Tibial nerve (tissue), 4 donors: ENCODE measurements around the gene TMEM247. TPM values are rescaled to one million over a fixed set of nuclear protein-coding genes. Genes with fewer than 3 reads are reported as not detected.

Experiments
- DNase-seq, 2 donors: peaks; one replicate each; pipeline ENCODE4 v3.0.0-alpha.2; 2019; ENCODE audit warnings: low spot score in 2 of 2
- H3K27ac ChIP-seq, 4 donors: fragments of 200-600 bp; sonication (generic) in 3 of 4; one replicate each; pipeline ENCODE4 v1.5.1; 2017 to 2019; ENCODE audit warnings: mild to moderate bottlenecking in 1 of 4
- H3K27me3 ChIP-seq, 2 donors: fragments of 200-600 bp; sonication (generic) in 1 of 2; one replicate each; pipeline versions ENCODE4 v1.5.1 to v1.6.0; 2017 to 2019
- H3K36me3 ChIP-seq, 3 donors: fragments of 200-600 bp; sonication (generic); one replicate each; pipeline ENCODE4 v1.5.1; 2018 to 2019
- H3K4me1 ChIP-seq, 4 donors: fragments of 200-600 bp; sonication (generic) in 3 of 4; one replicate each; pipeline ENCODE4 v1.5.1; 2017 to 2019
- H3K4me3 ChIP-seq, 4 donors: fragments of 200-600 bp; sonication (generic) in 3 of 4; one replicate each; pipeline ENCODE4 v1.5.1; 2017 to 2019; ENCODE audit warnings: mild to moderate bottlenecking in 1 of 4, moderate library complexity in 1 of 4
- H3K9me3 ChIP-seq, 4 donors: fragments of 200-600 bp; sonication (generic) in 3 of 4; one replicate each; pipeline ENCODE4 v1.5.1; 2017 to 2019
- CTCF ChIP-seq, 5 experiments: fragments of 200-600 bp in 3 of 5; fragments of 450-650 bp in 2 of 5; sonication (generic) in 3 of 5; IDR thresholded peaks; one replicate each; pipeline ENCODE4 v1.5.1; 2016 to 2019; ENCODE audit warnings: antibody characterized with exemption in 5 of 5, mild to moderate bottlenecking in 3 of 5, moderate library complexity in 2 of 5
- EP300 ChIP-seq, 2 donors: sonication (generic); formaldehyde crosslinking; IDR thresholded peaks; one replicate each; pipeline ENCODE4 v1.6.1; 2017; ENCODE audit warnings: antibody characterized with exemption in 2 of 2, mild to moderate bottlenecking in 1 of 2
- POLR2A ChIP-seq, 2 donors: fragments of 450-650 bp; IDR thresholded peaks; one replicate each; pipeline ENCODE4 v1.6.1; 2017; ENCODE audit warnings: antibody characterized with exemption in 2 of 2, mild to moderate bottlenecking in 2 of 2, moderate library complexity in 2 of 2
- WGBS, 2 donors: methylation state at CpG; one replicate each; pipeline ENCODE4 v1.1.5; 2018; 5-methylcytosine and 5-hydroxymethylcytosine counted together
- total RNA-seq, 4 donors: library from RNA; depleted of rRNA; stranded (reverse); fragments of >200 nt; gene quantifications; one replicate each; pipeline ENCODE4 v1.1.0, GENCODE V29; 2016

Gene TMEM247
- total RNA-seq, 4 donors from 2014 or later = not detected

- TF ChIP-seq EP300 (IDR thresholded peaks at IDR 0.05) = no peak
- no peak for TF ChIP-seq CTCF (IDR thresholded peaks at IDR 0.05)
- no peak for TF ChIP-seq POLR2A (IDR thresholded peaks at IDR 0.05)
- WGBS, 2 donors = 83 to 93% methylated on average over 3 of the region's 3 CpGs
- no peak for DNase-seq
- H3K9me3 ChIP-seq = no peaks in the 10 kb centered on the region
- H3K27me3 ChIP-seq = no peaks in the 10 kb centered on the region
- H3K27ac ChIP-seq = no peak overlapping the region
- H3K36me3 ChIP-seq = no peaks in the 10 kb centered on the region
- H3K4me1 ChIP-seq = no peaks in the 10 kb centered on the region
- H3K4me3 ChIP-seq = no peak overlapping the region
Observed at GRCh38 chr2:46508312-46508711, 28.9 kb downstream of the TMEM247 start.

GRCh38 chr2:46508759-46509158, 29.4 kb downstream of the TMEM247 start:
- WGBS, 2 donors = 90 to 92% methylated on average over 3 of the region's 3 CpGs
- no peak overlapping the region for H3K27ac ChIP-seq
- no peak for TF ChIP-seq EP300 (IDR thresholded peaks at IDR 0.05)
- no peak for TF ChIP-seq POLR2A (IDR thresholded peaks at IDR 0.05)
- no peak for TF ChIP-seq CTCF (IDR thresholded peaks at IDR 0.05)
- H3K4me3 ChIP-seq = no peak overlapping the region
- H3K4me1 ChIP-seq = no peaks in the 10 kb centered on the region
- no peaks in the 10 kb centered on the region for H3K9me3 ChIP-seq
- H3K36me3 ChIP-seq = no peaks in the 10 kb centered on the region
- DNase-seq = no peak
- H3K27me3 ChIP-seq = no peaks in the 10 kb centered on the region

- Histone ChIP-seq H3K4me3 (no peak overlapping the region), H3K27ac (no peak overlapping the region), H3K36me3 (no peaks in the 10 kb centered on the region), H3K4me1 (no peaks in the 10 kb centered on the region), H3K27me3 (no peaks in the 10 kb centered on the region), H3K9me3 (peaks cover 0 to 9% (median 3%) of the 10 kb centered on the region in 4 donors)
- 92 to 94% methylated on average over 3 of the region's 3 CpGs for WGBS, 2 donors
- TF ChIP-seq CTCF (IDR thresholded peaks at IDR 0.05) (no peak), POLR2A (IDR thresholded peaks at IDR 0.05) (no peak), EP300 (IDR thresholded peaks at IDR 0.05) (no peak)
- DNase-seq = no peak
Observed at GRCh38 chr2:46509804-46510203, 30.4 kb downstream of the TMEM247 start.

GRCh38 chr2:46510598-46511177, 31.3 kb downstream of the TMEM247 start:
- Histone ChIP-seq H3K4me3 (no peak overlapping the region), H3K27me3 (no peaks in the 10 kb centered on the region), H3K4me1 (no peaks in the 10 kb centered on the region), H3K9me3 (peaks cover 0 to 18% (median 3%) of the 10 kb centered on the region in 4 donors), H3K27ac (no peak overlapping the region), H3K36me3 (no peaks in the 10 kb centered on the region)
- DNase-seq = no peak
- 86 to 87% methylated on average over 5 of the region's 5 CpGs for WGBS, 2 donors
- no peak for TF ChIP-seq POLR2A (IDR thresholded peaks at IDR 0.05)
- TF ChIP-seq CTCF (IDR thresholded peaks at IDR 0.05) = no peak
- no peak for TF ChIP-seq EP300 (IDR thresholded peaks at IDR 0.05)

GRCh38 chr2:46512185-46512584, 32.8 kb downstream of the TMEM247 start:
- Histone ChIP-seq H3K9me3 (peaks cover 0 to 32% (median 7%) of the 10 kb centered on the region in 4 donors), H3K4me1 (no peaks in the 10 kb centered on the region), H3K4me3 (no peak overlapping the region), H3K27ac (no peak overlapping the region), H3K27me3 (no peaks in the 10 kb centered on the region), H3K36me3 (no peaks in the 10 kb centered on the region)
- no peak for TF ChIP-seq CTCF (IDR thresholded peaks at IDR 0.05)
- no peak for TF ChIP-seq EP300 (IDR thresholded peaks at IDR 0.05)
- TF ChIP-seq POLR2A (IDR thresholded peaks at IDR 0.05) = no peak
- WGBS, 2 donors = 92 to 94% methylated on average over 10 of the region's 10 CpGs
- no peak for DNase-seq
